ENCODE measurements around the gene LAMC1. TPM values are rescaled to one million over a fixed set of nuclear protein-coding genes. Genes with fewer than 3 reads are reported as not detected.

The LAMC1 gene
- total RNA-seq, 4 donors from 2014 or later: 423 to 675 (median 560) TPM

DNA sequence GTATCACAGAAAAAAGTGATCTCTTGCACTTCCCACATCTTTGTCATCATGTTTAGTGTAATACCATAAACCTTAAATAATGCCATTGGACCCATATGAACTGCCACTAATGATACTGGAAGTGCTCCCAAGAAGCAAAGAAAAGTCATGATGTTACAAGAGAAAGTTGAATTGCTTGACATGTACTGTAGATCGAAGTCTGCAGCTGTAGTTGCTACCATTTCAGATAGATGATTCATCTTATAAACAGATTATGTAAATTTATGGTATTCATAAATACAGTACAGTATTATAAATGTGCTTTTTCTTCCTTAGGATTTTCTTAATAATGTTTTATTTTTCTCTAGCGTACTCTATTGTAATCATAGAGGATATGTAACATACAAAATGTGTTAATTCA lies 132.7 kb downstream of the LAMC1 start:
- TF ChIP-seq CTCF (IDR thresholded peaks at IDR 0.05; ENCODE audit: low read depth): no peak

GRCh38 chr1:183159960-183160359 lies 136.7 kb downstream of the LAMC1 start:
- TF ChIP-seq CTCF (IDR thresholded peaks at IDR 0.05; ENCODE audit: low read depth): no peak

GRCh38 chr1:183161391-183161790 lies 138.2 kb downstream of the LAMC1 start:
- TF ChIP-seq CTCF (IDR thresholded peaks at IDR 0.05; ENCODE audit: low read depth): no peak

DNA sequence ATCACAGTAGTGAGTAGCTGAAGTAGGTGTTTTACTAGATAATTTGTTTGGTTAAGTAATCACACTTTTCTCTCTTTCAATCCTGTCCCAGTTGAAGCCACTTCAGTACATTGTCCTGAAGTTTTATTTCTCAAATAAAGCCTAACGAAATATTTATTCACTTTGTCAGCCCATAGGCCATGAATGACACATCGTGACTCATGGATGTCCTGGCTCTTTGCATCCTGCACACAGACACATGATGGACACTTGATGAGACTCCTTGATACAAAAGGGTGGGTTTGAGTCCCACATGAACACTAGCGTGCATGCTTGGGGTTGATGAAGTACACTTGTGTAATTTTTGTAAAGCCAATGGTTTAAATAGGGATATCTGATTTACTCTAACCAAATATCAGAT lies 140.1 kb downstream of the LAMC1 start:
- no peak for TF ChIP-seq CTCF (IDR thresholded peaks at IDR 0.05; ENCODE audit: low read depth)

GRCh38 chr1:183164340-183164739 lies 141.1 kb downstream of the LAMC1 start:
- TF ChIP-seq CTCF (IDR thresholded peaks at IDR 0.05; ENCODE audit: low read depth): no peak

GRCh38 chr1:183164963-183165362 lies 141.7 kb downstream of the LAMC1 start:
- no peak for TF ChIP-seq CTCF (IDR thresholded peaks at IDR 0.05; ENCODE audit: low read depth)

- TF ChIP-seq CTCF (IDR thresholded peaks at IDR 0.05; ENCODE audit: low read depth): no peak
These were observed 142.2 kb downstream of the LAMC1 start for GRCh38 chr1:183165456-183165855.

Data from subcutaneous adipose tissue (tissue), 4 donors.